ELF-1 (cell line): ENCODE results near the gene BRD4.

Experiments
- DNase-seq: peaks from one replicate; pipeline ENCODE4 v3.0.0-alpha.2; 2016; ENCODE audit warnings: low read depth, low spot score

Gene BRD4

GRCh38 chr19:15194938-15195337 is 137.4 kb downstream of the BRD4 start:
- DNase-seq = no peak

- no peak for DNase-seq
Measured at GRCh38 chr19:15191982-15192381, 140.4 kb downstream of the BRD4 start.

- no peak for DNase-seq
Measured at GRCh38 chr19:15191514-15191913, 140.8 kb downstream of the BRD4 start.

GRCh38 chr19:15188851-15189250 is 143.5 kb downstream of the BRD4 start:
- no peak for DNase-seq

- DNase-seq = peak; percentile 56
Measured at GRCh38 chr19:15187026-15188007, 145.0 kb downstream of the BRD4 start.
